Esophagus squamous epithelium (tissue), 4 donors: ENCODE measurements around the gene PLS3.

ENCODE experiments used
- POLR2A ChIP-seq, 4 donors: fragments of 450-650 bp; IDR thresholded peaks; one replicate each; pipeline ENCODE4 v1.6.1; 2017; ENCODE audit warnings: antibody characterized with exemption in 4 of 4, mild to moderate bottlenecking in 4 of 4, moderate library complexity in 3 of 4
- TF ChIP-seq, protein P1 (sequence below), 6 experiments: fragments of 450-650 bp in 4 of 6; fragments of 200-600 bp in 2 of 6; sonication (generic) in 2 of 6; IDR thresholded peaks; one replicate each; pipeline ENCODE4 v1.5.1; 2016 to 2019; ENCODE audit warnings: antibody characterized with exemption in 6 of 6, mild to moderate bottlenecking in 4 of 6, moderate library complexity in 4 of 6

DNA sequence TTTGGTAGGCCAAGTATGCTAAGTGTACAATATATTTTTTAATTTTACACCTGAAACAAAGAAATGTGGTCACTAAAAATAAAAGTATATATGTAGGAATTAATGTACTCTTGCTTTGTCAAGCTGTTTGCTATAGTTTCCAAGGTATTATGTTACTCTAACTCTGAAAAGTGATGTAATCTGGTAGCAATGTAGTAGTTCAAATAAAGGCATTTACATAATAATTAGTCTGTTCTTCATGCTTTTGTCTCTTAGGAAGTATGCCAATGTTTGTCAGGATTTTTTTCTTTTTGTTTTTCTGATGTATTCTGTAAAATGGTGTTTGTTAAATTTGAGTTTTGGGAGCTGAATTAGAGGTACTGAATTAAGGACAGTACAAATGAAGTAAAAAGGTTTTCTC, 89.5 kb downstream of the PLS3 start:
- TF ChIP-seq, protein P1, sequence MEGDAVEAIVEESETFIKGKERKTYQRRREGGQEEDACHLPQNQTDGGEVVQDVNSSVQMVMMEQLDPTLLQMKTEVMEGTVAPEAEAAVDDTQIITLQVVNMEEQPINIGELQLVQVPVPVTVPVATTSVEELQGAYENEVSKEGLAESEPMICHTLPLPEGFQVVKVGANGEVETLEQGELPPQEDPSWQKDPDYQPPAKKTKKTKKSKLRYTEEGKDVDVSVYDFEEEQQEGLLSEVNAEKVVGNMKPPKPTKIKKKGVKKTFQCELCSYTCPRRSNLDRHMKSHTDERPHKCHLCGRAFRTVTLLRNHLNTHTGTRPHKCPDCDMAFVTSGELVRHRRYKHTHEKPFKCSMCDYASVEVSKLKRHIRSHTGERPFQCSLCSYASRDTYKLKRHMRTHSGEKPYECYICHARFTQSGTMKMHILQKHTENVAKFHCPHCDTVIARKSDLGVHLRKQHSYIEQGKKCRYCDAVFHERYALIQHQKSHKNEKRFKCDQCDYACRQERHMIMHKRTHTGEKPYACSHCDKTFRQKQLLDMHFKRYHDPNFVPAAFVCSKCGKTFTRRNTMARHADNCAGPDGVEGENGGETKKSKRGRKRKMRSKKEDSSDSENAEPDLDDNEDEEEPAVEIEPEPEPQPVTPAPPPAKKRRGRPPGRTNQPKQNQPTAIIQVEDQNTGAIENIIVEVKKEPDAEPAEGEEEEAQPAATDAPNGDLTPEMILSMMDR (IDR thresholded peaks at IDR 0.05): no peak
- no peak for TF ChIP-seq POLR2A (IDR thresholded peaks at IDR 0.05)
